HepG2 (cell line): ENCODE results near the gene TAGLN. TPM values are rescaled to one million over a fixed set of nuclear protein-coding genes. Genes with fewer than 3 reads are reported as not detected.

Source experiments
- ERF ChIP-seq: IDR thresholded peaks from 2 replicates; pipeline ENCODE4 v1.6.1; 2018; ENCODE audit warnings: missing biosample characterization, missing genetic modification reagents
- FOXP4 ChIP-seq: sonication (generic); formaldehyde crosslinking; IDR thresholded peaks from 2 replicates; pipeline ENCODE4 v1.4.0; 2020; ENCODE audit warnings: missing genetic modification reagents
- HNF1B ChIP-seq: sonication (generic); formaldehyde crosslinking; IDR thresholded peaks from 2 replicates; pipeline ENCODE4 v1.5.1; 2020; ENCODE audit warnings: mild to moderate bottlenecking, moderate library complexity, missing genetic modification reagents
- KLF15 ChIP-seq: sonication (generic); formaldehyde crosslinking; IDR thresholded peaks from 2 replicates; pipeline ENCODE4 v1.8.1; 2023; ENCODE audit warnings: borderline replicate concordance, mild to moderate bottlenecking, inconsistent platforms, missing genetic modification reagents, mixed read lengths
- MXD1 ChIP-seq: sonication (generic); formaldehyde crosslinking; IDR thresholded peaks from 2 replicates; pipeline ENCODE4 v1.4.0; 2020; ENCODE audit warnings: mild to moderate bottlenecking, missing genetic modification reagents
- RBM39 ChIP-seq: fragments of 200-400 bp; formaldehyde crosslinking; IDR thresholded peaks from one replicate; pipeline ENCODE4 v1.6.1; 2018; ENCODE audit warnings: antibody characterized with exemption, mild to moderate bottlenecking, low read depth, low read length; ENCODE audit not compliant: poor library complexity, severe bottlenecking
- REPIN1 ChIP-seq: sonication (generic); formaldehyde crosslinking; IDR thresholded peaks from 2 replicates; pipeline ENCODE4 v1.8.0; 2022; ENCODE audit warnings: missing genetic modification reagents, low read depth, mild to moderate bottlenecking, borderline replicate concordance
- RFX5 ChIP-seq: IDR thresholded peaks from 2 replicates; pipeline ENCODE4 v1.6.1; 2011; ENCODE audit warnings: low read depth, low read length, improper control_type of control experiment
- STAG1 ChIP-seq: sonication (generic); formaldehyde crosslinking; IDR thresholded peaks from 2 replicates; pipeline ENCODE4 v1.4.0; 2020; ENCODE audit warnings: missing genetic modification reagents
- TFE3 ChIP-seq: IDR thresholded peaks from 2 replicates; pipeline ENCODE4 v1.6.1; 2016
- ZBTB2 ChIP-seq: sonication (generic); formaldehyde crosslinking; IDR thresholded peaks from 2 replicates; pipeline ENCODE4 v1.8.0; 2022; ENCODE audit warnings: low read depth, missing genetic modification reagents
- ZNF513 ChIP-seq: sonication (generic); formaldehyde crosslinking; conservative IDR thresholded peaks from 2 replicates; pipeline ENCODE4 v1.5.0; 2020; ENCODE audit warnings: missing genetic modification reagents
- ZNF691 ChIP-seq: sonication (generic); formaldehyde crosslinking; IDR thresholded peaks from 2 replicates; pipeline ENCODE4 v1.4.0; 2020; ENCODE audit warnings: missing genetic modification reagents, low read depth, mild to moderate bottlenecking, borderline replicate concordance
- ZSCAN25 ChIP-seq: sonication (generic); formaldehyde crosslinking; IDR thresholded peaks from 2 replicates; pipeline ENCODE4 v1.8.0; 2022; ENCODE audit warnings: mild to moderate bottlenecking, missing genetic modification reagents
- polyA plus RNA-seq, 8 experiments: library from polyadenylated mRNA; depleted of rRNA in 3 of 8; stranded (reverse) in 7 of 8; unstranded in 1 of 8; fragments of >200 nt; fragmentation: Illumina TruSeq in 4 of 8; extraction: Trizol in 4 of 8; gene quantifications; 2 replicates each; pipeline versions ENCODE4 v1.2.1 to v1.2.3, GENCODE V29; 2011 to 2016; ENCODE audit warnings: low read depth in 4 of 8, missing spikeins in 1 of 8, mixed read lengths in 1 of 8; ENCODE audit not compliant: insufficient read depth in 1 of 8
- total RNA-seq, 5 experiments: library from RNA; depleted of rRNA; stranded (reverse); fragments of >200 nt; fragmentation: Illumina TruSeq; extraction: Trizol; gene quantifications; 2 replicates each; pipeline ENCODE4 v1.2.3, GENCODE V29; 2016; ENCODE audit warnings: low read depth in 1 of 5

The TAGLN gene
- total and polyA plus RNA-seq, 2 of the 13 experiments (the other 11 are each of a cell fraction or from before 2014, with no cell fraction given): 12.6 to 75.4 TPM

- TF ChIP-seq HNF1B (CRISPR knock-in tag): 0 out of 2 replicates have a peak, but pooled peaks have one; percentile 42
- no peak for TF ChIP-seq ZNF513
- no peak for TF ChIP-seq STAG1 (CRISPR knock-in tag)
- peak; percentile 46; the same call in 1 of the 2 replicates for TF ChIP-seq ERF
- no peak for TF ChIP-seq TFE3 (CRISPR knock-in tag)
- TF ChIP-seq RFX5: no peak
- TF ChIP-seq FOXP4: peak; percentile 57; the same call in 1 of the 2 replicates
- 0 out of 2 replicates have a peak, but pooled peaks have one; percentile 30 for TF ChIP-seq ZSCAN25 (CRISPR knock-in tag)
- TF ChIP-seq ZBTB2 (CRISPR knock-in tag): no peak
- peak; percentile 29 for TF ChIP-seq RBM39
- no peak for TF ChIP-seq KLF15 (CRISPR knock-in tag)
- TF ChIP-seq REPIN1 (CRISPR knock-in tag): no peak
- peak; percentile 19; the same call in 1 of the 2 replicates for TF ChIP-seq ZNF691 (CRISPR knock-in tag)
- 0 out of 2 replicates have a peak, but pooled peaks have one; percentile 15 for TF ChIP-seq MXD1 (CRISPR knock-in tag)
Measured at GRCh38 chr11:117178210-117179034, 20.7 kb upstream of the TAGLN start, which contains the start of gene SIDT2 (continued).
